Smooth muscle cell (in vitro differentiated cells): ENCODE data around the gene TMEM53. TPM values are rescaled to one million over a fixed set of nuclear protein-coding genes. Genes with fewer than 3 reads are reported as not detected.
"Not testable (repeated sequence)": the region's sequence is repeated elsewhere in the genome, so short reads cannot be mapped to it uniquely, and the experiment has no call there.

ENCODE experiments used
- DNase-seq: peaks from one replicate; lab custom pipeline; 2025; ENCODE audit not compliant: unreplicated experiment; lab: John Stamatoyannopoulos, UW
- H2AFZ ChIP-seq: fragments of 200-600 bp; sonication (generic); 2 replicates; pipeline ENCODE4 v1.6.0; 2016; ENCODE audit warnings: antibody characterized with exemption, low read depth, mild to moderate bottlenecking
- H3F3A ChIP-seq: fragments of 200-600 bp; sonication (generic); 2 replicates; pipeline ENCODE4 v1.6.0; 2017; ENCODE audit warnings: antibody characterized with exemption, low read depth
- H3K27ac ChIP-seq: fragments of 200-600 bp; sonication (generic); 2 replicates; pipeline ENCODE4 v1.5.1; 2016; ENCODE audit warnings: low read depth, mild to moderate bottlenecking
- H3K27me3 ChIP-seq: fragments of 200-600 bp; sonication (generic); 2 replicates; pipeline ENCODE4 v1.6.1; 2016; ENCODE audit warnings: low read depth, mild to moderate bottlenecking
- H3K36me3 ChIP-seq: fragments of 200-600 bp; sonication (generic); 2 replicates; pipeline ENCODE4 v1.5.1; 2016; ENCODE audit warnings: low read depth
- H3K4me1 ChIP-seq: fragments of 200-600 bp; sonication (generic); 2 replicates; pipeline ENCODE4 v1.5.1; 2016; ENCODE audit warnings: low read depth
- H3K4me2 ChIP-seq: fragments of 200-600 bp; sonication (generic); 2 replicates; pipeline ENCODE4 v1.6.0; 2016; ENCODE audit warnings: mild to moderate bottlenecking
- H3K4me3 ChIP-seq: fragments of 200-600 bp; sonication (generic); 2 replicates; pipeline ENCODE4 v1.5.1; 2016; ENCODE audit warnings: mild to moderate bottlenecking
- H3K79me2 ChIP-seq: fragments of 200-600 bp; sonication (generic); 2 replicates; pipeline ENCODE4 v1.6.0; 2016; ENCODE audit warnings: low read depth, mild to moderate bottlenecking
- H3K9ac ChIP-seq: fragments of 200-600 bp; sonication (generic); 2 replicates; pipeline ENCODE4 v1.6.0; 2016; ENCODE audit warnings: low read depth
- H3K9me3 ChIP-seq: fragments of 200-600 bp; sonication (generic); replicated peaks from 2 replicates; pipeline ENCODE4 v1.5.1; 2016; ENCODE audit warnings: low read depth
- H4K20me1 ChIP-seq: fragments of 200-600 bp; sonication (generic); 2 replicates; pipeline ENCODE4 v1.6.0; 2016; ENCODE audit warnings: low read depth
- WGBS: methylation state at CpG from one replicate; pipeline ENCODE4 v1.1.7; 2016; ENCODE audit warnings: low lambda C conversion rate; 5-methylcytosine and 5-hydroxymethylcytosine counted together
- polyA plus RNA-seq: library from polyadenylated mRNA; unstranded; fragments of >200 nt; fragmentation: Nextera tagmentation; extraction: Ambion mirVana; gene quantifications from 2 replicates; pipeline ENCODE4 v1.2.1, GENCODE V29; 2016
- total RNA-seq: library from RNA; depleted of rRNA; stranded (reverse); fragments of >200 nt; gene quantifications from 2 replicates; pipeline ENCODE4 v1.2.3, GENCODE V29; 2014
- TF ChIP-seq, protein P1 (sequence below): fragments of 200-600 bp; sonication (generic); IDR thresholded peaks from 2 replicates; pipeline ENCODE4 v1.5.1; 2017; ENCODE audit warnings: borderline replicate concordance, mild to moderate bottlenecking, antibody characterized with exemption; ENCODE audit not compliant: insufficient read depth, poor library complexity, severe bottlenecking

TMEM53 gene
- total and polyA plus RNA-seq, 2 experiments from 2014 or later = 8.1 to 15.5 TPM

DNA sequence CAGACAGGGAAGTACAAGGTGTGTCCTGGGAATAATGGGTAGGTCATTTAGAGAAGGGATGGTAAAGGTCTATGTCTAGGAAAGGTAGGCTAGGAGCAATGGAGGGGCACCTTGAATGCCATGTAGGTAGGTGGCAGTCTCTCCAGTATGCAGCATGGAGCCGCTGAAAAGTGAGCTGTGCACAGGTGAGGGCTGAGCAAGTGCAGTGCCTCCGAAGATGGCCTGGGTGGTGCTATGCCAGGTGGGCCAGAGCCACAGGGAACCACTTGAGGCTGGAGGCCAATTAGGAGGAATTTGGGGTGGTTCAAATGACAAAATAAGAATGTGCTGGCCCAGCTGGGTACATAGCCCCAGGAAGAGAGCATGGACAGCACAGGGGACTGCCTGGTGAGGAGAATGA, 31.7 kb upstream of the TMEM53 start:
- DNase-seq = no peak
- Histone ChIP-seq H3K9ac (no peak overlapping the region), H2AFZ (no peak overlapping the region), H3K27me3 (no peaks in the 10 kb centered on the region), H3K79me2 (no peaks in the 10 kb centered on the region), H3K36me3 (no peaks in the 10 kb centered on the region), H4K20me1 (no peaks in the 10 kb centered on the region), H3K4me2 (no peak overlapping the region), H3K9me3 (no peaks in the 10 kb centered on the region), H3F3A (no peaks in the 10 kb centered on the region), H3K4me3 (no peak overlapping the region), H3K4me1 (no peaks in the 10 kb centered on the region), H3K27ac (no peak overlapping the region)
- TF ChIP-seq, protein P1, sequence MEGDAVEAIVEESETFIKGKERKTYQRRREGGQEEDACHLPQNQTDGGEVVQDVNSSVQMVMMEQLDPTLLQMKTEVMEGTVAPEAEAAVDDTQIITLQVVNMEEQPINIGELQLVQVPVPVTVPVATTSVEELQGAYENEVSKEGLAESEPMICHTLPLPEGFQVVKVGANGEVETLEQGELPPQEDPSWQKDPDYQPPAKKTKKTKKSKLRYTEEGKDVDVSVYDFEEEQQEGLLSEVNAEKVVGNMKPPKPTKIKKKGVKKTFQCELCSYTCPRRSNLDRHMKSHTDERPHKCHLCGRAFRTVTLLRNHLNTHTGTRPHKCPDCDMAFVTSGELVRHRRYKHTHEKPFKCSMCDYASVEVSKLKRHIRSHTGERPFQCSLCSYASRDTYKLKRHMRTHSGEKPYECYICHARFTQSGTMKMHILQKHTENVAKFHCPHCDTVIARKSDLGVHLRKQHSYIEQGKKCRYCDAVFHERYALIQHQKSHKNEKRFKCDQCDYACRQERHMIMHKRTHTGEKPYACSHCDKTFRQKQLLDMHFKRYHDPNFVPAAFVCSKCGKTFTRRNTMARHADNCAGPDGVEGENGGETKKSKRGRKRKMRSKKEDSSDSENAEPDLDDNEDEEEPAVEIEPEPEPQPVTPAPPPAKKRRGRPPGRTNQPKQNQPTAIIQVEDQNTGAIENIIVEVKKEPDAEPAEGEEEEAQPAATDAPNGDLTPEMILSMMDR = no peak
- 90% methylated on average over 2 of the region's 2 CpGs for WGBS

DNA sequence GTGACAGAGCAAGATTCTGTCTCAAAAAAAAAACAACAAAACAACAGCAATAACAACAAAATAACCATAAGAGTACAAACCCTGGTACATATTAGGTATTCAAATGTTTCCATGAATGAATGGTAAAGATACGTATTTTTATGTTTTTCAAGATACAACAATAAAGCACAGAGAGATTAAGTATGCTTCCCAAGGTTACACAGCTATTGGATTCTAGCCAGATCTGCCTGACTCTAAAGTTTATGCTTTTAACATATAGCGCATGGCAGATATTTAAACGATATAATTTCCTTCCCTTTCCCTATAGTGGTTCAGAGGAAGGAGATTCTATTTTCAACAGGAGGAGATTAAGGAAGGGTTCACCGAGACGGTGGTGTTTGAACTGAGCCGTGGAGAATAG, 31.2 kb upstream of the TMEM53 start:
- Histone ChIP-seq H3K27me3 (no peaks in the 10 kb centered on the region), H3K36me3 (no peaks in the 10 kb centered on the region), H4K20me1 (no peaks in the 10 kb centered on the region), H3K79me2 (no peaks in the 10 kb centered on the region), H2AFZ (no peak overlapping the region), H3F3A (no peaks in the 10 kb centered on the region), H3K9me3 (no peaks in the 10 kb centered on the region), H3K4me2 (no peak overlapping the region), H3K27ac (no peak overlapping the region), H3K4me3 (no peak overlapping the region), H3K4me1 (no peaks in the 10 kb centered on the region), H3K9ac (no peak overlapping the region)
- TF ChIP-seq, protein P1 = no peak
- 92% methylated on average over 6 of the region's 6 CpGs for WGBS
- no peak for DNase-seq

DNA sequence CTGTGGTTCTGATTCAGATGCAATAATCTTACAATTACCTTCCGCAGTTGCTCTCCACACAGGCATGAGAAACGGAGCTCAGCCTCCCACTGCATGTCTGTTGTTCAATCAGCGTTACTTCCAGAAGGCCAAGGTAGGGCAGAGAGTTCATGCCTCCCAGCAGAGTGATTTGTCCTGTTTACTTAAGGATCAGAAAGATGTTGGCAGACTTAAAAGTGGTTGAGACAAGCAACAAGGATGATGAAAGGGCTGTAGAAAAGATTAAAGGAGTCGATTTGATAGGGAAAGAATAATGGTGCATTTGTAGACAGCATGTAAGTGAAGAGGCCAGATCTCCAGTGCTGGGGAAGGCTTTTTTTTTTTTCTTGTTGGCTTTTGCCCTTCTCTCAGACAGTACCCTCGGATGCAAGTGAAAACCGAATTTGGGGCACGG, 26.9 kb upstream of the TMEM53 start:
- Histone ChIP-seq H3K27ac (no peak overlapping the region), H3K9me3 (no peaks in the 10 kb centered on the region), H2AFZ (no peak overlapping the region), H3K36me3 (no peaks in the 10 kb centered on the region), H3F3A (no peaks in the 10 kb centered on the region), H3K4me2 (no peak overlapping the region), H3K9ac (no peak overlapping the region), H3K4me3 (no peak overlapping the region), H3K79me2 (no peaks in the 10 kb centered on the region), H3K4me1 (no peaks in the 10 kb centered on the region), H3K27me3 (no peaks in the 10 kb centered on the region), H4K20me1 (no peaks in the 10 kb centered on the region)
- TF ChIP-seq, protein P1 = no peak
- 72% methylated on average over 7 of the region's 7 CpGs for WGBS
- DNase-seq = no peak

DNA sequence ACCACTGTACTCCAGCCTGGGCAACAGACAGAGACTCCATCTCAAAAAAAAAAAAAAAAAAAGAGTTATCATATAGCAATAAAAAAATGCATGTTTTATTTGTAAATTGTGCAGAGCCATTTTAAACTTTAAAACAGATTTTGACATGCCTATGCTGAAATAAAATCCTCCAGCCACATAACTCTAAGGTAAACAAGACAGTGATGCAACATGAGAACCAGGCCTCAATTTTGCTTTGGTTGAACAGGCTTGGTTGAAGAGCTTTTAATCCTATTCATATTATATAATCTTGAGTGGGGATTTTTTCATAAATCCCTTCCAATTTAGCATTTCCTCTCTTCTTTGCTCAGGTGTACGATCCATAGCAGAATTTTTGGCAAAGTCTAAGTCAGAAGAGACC, 26.3 kb upstream of the TMEM53 start:
- Histone ChIP-seq H4K20me1 (no peaks in the 10 kb centered on the region), H3F3A (no peaks in the 10 kb centered on the region), H3K4me1 (no peaks in the 10 kb centered on the region), H3K9ac (no peak overlapping the region), H3K27ac (no peak overlapping the region), H3K27me3 (no peaks in the 10 kb centered on the region), H2AFZ (no peak overlapping the region), H3K9me3 (no peaks in the 10 kb centered on the region), H3K4me2 (no peak overlapping the region), H3K36me3 (no peaks in the 10 kb centered on the region), H3K79me2 (no peaks in the 10 kb centered on the region), H3K4me3 (no peak overlapping the region)
- 72% methylated on average over 1 of the region's 1 CpG for WGBS
- TF ChIP-seq, protein P1 = no peak
- DNase-seq = no peak

DNA sequence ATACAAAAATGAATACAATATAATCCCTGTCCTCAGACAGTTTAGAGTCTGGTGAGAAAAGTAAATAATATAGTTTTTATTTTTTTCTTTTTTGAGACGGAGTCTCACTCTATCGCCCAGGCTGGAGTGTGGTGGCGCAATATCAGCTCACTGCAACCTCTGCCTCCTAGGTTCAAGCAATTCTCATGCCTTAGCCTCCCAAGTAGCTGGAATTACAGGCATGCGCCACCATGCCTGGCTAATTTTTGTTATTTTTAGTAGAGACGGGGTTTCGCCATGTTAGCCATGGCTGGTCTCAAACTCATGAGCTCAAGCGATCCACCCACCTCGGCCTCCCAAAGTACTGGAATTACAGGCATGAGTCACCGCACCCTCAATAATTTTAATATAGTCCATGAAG, 25.1 kb upstream of the TMEM53 start:
- not testable (repeated sequence) for H3K79me2 ChIP-seq, H3K9me3 ChIP-seq, H3K36me3 ChIP-seq, H4K20me1 ChIP-seq, H3F3A ChIP-seq, H3K9ac ChIP-seq, H3K27me3 ChIP-seq, H3K4me3 ChIP-seq, H2AFZ ChIP-seq, H3K4me1 ChIP-seq, H3K27ac ChIP-seq, H3K4me2 ChIP-seq, DNase-seq
- 92% methylated on average over 9 of the region's 9 CpGs for WGBS
